Calu3 (cell line): ENCODE measurements around the gene SLC1A7. TPM values are rescaled to one million over a fixed set of nuclear protein-coding genes. Genes with fewer than 3 reads are reported as not detected.

Source experiments
- BruUV-seq: library from RNA; stranded (reverse); fragments of 400-500 nt; replicated peaks from 2 replicates; lab custom pipeline; 2021; lab: Mats Ljungman, UMichigan
- CTCF ChIA-PET: fragments of 300-600 bp; sonication (Branson Sonifier 250); formaldehyde crosslinking; loops from one replicate; lab custom pipeline; 2022; ENCODE audit warnings: antibody characterized with exemption; lab: Charles Lee
- DNase-seq: peaks from one replicate; pipeline ENCODE4 v3.0.0; 2022
- H3K27ac Mint-ChIP-seq: one replicate; pipeline ENCODE4 v1.8.0; 2022; ENCODE audit warnings: mixed read lengths; ENCODE audit not compliant: unreplicated experiment
- H3K27me3 Mint-ChIP-seq: one replicate; pipeline ENCODE4 v1.8.0; 2022; ENCODE audit warnings: mixed read lengths; ENCODE audit not compliant: unreplicated experiment
- H3K36me3 Mint-ChIP-seq: one replicate; pipeline ENCODE4 v1.8.0; 2022; ENCODE audit warnings: mild to moderate bottlenecking, moderate library complexity, mixed read lengths; ENCODE audit not compliant: insufficient read depth, unreplicated experiment
- H3K4me1 Mint-ChIP-seq: one replicate; pipeline ENCODE4 v1.8.0; 2022; ENCODE audit warnings: mild to moderate bottlenecking, low read depth, mixed read lengths; ENCODE audit not compliant: unreplicated experiment
- H3K4me3 Mint-ChIP-seq: one replicate; pipeline ENCODE4 v1.8.0; 2022; ENCODE audit warnings: mild to moderate bottlenecking, low read depth, moderate library complexity, mixed read lengths; ENCODE audit not compliant: unreplicated experiment
- H3K9me3 Mint-ChIP-seq: one replicate; pipeline ENCODE4 v1.8.0; 2022; ENCODE audit warnings: low read depth, mixed read lengths; ENCODE audit not compliant: unreplicated experiment
- intact Hi-C: fragments of 100-400 bp; cut with micrococcal nuclease; formaldehyde crosslinking; loops from one replicate; pipeline ENCODE4 v1.10.0; 2022; ENCODE audit not compliant: unreplicated experiment
- total RNA-seq: library from RNA; stranded (reverse); gene quantifications from 2 replicates; pipeline ENCODE4 v1.2.3, GENCODE V29; 2022
- TF ChIP-seq, protein P1 (sequence below): fragments of 200-600 bp; IDR thresholded peaks from one replicate; pipeline ENCODE4 v1.8.0; 2022; ENCODE audit warnings: antibody characterized with exemption; ENCODE audit not compliant: unreplicated experiment

SLC1A7 gene
- total RNA-seq, 1 experiment from 2014 or later = not detected

DNA sequence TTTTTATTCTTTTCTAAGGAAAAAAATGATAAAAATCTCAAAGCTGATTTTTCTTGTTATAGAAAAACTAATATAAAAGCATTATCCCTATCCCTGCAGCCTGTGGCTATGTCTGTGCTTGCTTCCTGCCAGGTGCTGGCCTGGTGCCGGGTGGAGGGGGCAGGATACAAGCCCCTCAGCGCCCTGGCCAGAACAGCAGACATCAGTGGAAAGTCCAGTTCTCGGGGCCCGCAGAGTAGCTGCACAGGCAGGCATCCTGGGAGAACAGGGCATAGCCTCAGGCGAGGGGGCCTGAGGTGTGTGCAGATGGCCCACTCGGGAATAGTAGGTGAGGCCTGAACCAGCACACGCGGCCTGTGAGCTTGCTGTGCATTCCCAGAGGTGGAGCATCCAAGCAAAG is 57.0 kb downstream of the SLC1A7 start:
- no TSS peak for BruUV-seq
- CTCF ChIA-PET = no interaction called here
- peaks cover 5% of the 10 kb centered on the region for H3K36me3 Mint-ChIP-seq
- TF ChIP-seq, protein P1, sequence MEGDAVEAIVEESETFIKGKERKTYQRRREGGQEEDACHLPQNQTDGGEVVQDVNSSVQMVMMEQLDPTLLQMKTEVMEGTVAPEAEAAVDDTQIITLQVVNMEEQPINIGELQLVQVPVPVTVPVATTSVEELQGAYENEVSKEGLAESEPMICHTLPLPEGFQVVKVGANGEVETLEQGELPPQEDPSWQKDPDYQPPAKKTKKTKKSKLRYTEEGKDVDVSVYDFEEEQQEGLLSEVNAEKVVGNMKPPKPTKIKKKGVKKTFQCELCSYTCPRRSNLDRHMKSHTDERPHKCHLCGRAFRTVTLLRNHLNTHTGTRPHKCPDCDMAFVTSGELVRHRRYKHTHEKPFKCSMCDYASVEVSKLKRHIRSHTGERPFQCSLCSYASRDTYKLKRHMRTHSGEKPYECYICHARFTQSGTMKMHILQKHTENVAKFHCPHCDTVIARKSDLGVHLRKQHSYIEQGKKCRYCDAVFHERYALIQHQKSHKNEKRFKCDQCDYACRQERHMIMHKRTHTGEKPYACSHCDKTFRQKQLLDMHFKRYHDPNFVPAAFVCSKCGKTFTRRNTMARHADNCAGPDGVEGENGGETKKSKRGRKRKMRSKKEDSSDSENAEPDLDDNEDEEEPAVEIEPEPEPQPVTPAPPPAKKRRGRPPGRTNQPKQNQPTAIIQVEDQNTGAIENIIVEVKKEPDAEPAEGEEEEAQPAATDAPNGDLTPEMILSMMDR = no peak
- H3K9me3 Mint-ChIP-seq = no peaks in the 10 kb centered on the region
- peaks cover 23% of the 10 kb centered on the region for H3K4me1 Mint-ChIP-seq
- H3K4me3 Mint-ChIP-seq = no peak overlapping the region
- intact Hi-C loops = no loop called here
- no peak overlapping the region for H3K27ac Mint-ChIP-seq
- DNase-seq = no peak
- peaks cover 21% of the 10 kb centered on the region for H3K27me3 Mint-ChIP-seq

DNA sequence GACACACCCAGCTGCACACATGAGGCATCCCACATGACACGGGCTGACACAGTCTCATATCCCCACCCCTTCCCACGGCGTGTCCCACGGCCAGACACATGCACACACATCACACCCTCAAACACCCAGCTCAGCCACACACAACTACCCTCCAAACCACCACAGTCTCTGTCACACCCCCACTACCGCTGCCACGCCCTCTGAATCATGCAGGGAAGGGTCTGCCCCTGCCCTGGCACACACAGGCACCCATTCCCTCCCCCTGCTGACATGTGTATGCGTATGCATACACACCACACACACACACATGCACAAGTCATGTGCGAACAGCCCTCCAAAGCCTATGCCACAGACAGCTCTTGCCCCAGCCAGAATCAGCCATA is 57.9 kb downstream of the SLC1A7 start:
- H3K36me3 Mint-ChIP-seq = peaks cover 2% of the 10 kb centered on the region
- TF ChIP-seq, protein P1 = no peak
- no TSS peak for BruUV-seq
- peaks cover 21% of the 10 kb centered on the region for H3K27me3 Mint-ChIP-seq
- H3K4me1 Mint-ChIP-seq = peaks cover 23% of the 10 kb centered on the region
- intact Hi-C loops = no loop called here
- no peaks in the 10 kb centered on the region for H3K9me3 Mint-ChIP-seq
- no peak overlapping the region for H3K4me3 Mint-ChIP-seq
- CTCF ChIA-PET = no interaction called here
- no peak for DNase-seq
- no peak overlapping the region for H3K27ac Mint-ChIP-seq

- peaks cover 21% of the 10 kb centered on the region for H3K27me3 Mint-ChIP-seq
- DNase-seq = no peak
- BruUV-seq = no TSS peak
- intact Hi-C loops = no loop called here
- H3K36me3 Mint-ChIP-seq = no peaks in the 10 kb centered on the region
- TF ChIP-seq, protein P1 = no peak
- no peaks in the 10 kb centered on the region for H3K9me3 Mint-ChIP-seq
- no peak overlapping the region for H3K4me3 Mint-ChIP-seq
- CTCF ChIA-PET = no interaction called here
- H3K4me1 Mint-ChIP-seq = peaks cover 23% of the 10 kb centered on the region
- H3K27ac Mint-ChIP-seq = no peak overlapping the region
Measured at GRCh38 chr1:53083636-53084588, 58.5 kb downstream of the SLC1A7 start.

- H3K27me3 Mint-ChIP-seq = peaks cover 21% of the 10 kb centered on the region
- no peaks in the 10 kb centered on the region for H3K36me3 Mint-ChIP-seq
- CTCF ChIA-PET = no interaction called here
- H3K9me3 Mint-ChIP-seq = no peaks in the 10 kb centered on the region
- intact Hi-C loops = no loop called here
- no peak overlapping the region for H3K27ac Mint-ChIP-seq
- no TSS peak for BruUV-seq
- TF ChIP-seq, protein P1 = no peak
- DNase-seq = no peak
- peaks cover 23% of the 10 kb centered on the region for H3K4me1 Mint-ChIP-seq
- H3K4me3 Mint-ChIP-seq = no peak overlapping the region
Measured at GRCh38 chr1:53082826-53083455, 59.5 kb downstream of the SLC1A7 start.
